Keratinocyte (primary cell): Measurements from ENCODE around the gene FGF7. TPM values are rescaled to one million over a fixed set of nuclear protein-coding genes. Genes with fewer than 3 reads are reported as not detected.
"Not testable (repeated sequence)": the region's sequence is repeated elsewhere in the genome, so short reads cannot be mapped to it uniquely, and the experiment has no call there.

Experiments
- DNase-seq: peaks from one replicate; pipeline ENCODE4 v3.0.0-alpha.2; 2011; ENCODE audit warnings: low read depth, missing footprints, low spot score
- FAIRE-seq: peaks from 2 replicates; lab custom pipeline; 2011; peaks lifted over from hg19 to GRCh38; lab: Jason Lieb, UNC
- H2AFZ ChIP-seq: 2 replicates; pipeline ENCODE4 v1.6.0; 2012; ENCODE audit warnings: low read length, control low read depth, inconsistent platforms; ENCODE audit not compliant: control insufficient read depth
- H3K27ac ChIP-seq: 2 replicates; pipeline ENCODE4 v1.5.1; 2011; ENCODE audit warnings: low read length; ENCODE audit not compliant: control insufficient read depth, insufficient read depth
- H3K27me3 ChIP-seq: 3 replicates; pipeline ENCODE4 v1.6.0; 2011; ENCODE audit warnings: low read length; ENCODE audit not compliant: control insufficient read depth, insufficient read depth; ENCODE audit errors: extremely low read depth
- H3K36me3 ChIP-seq, 2 experiments: 2 replicates in 1 of 2; 3 replicates in 1 of 2; pipeline ENCODE4 v1.5.1; 2011; ENCODE audit warnings: low read length in 2 of 2, mild to moderate bottlenecking in 1 of 2; ENCODE audit not compliant: control insufficient read depth in 2 of 2, insufficient read depth in 2 of 2; ENCODE audit errors: extremely low read depth in 1 of 2
- H3K4me1 ChIP-seq: 3 replicates; pipeline ENCODE4 v1.5.1; 2011; ENCODE audit warnings: low read length; ENCODE audit not compliant: control insufficient read depth, insufficient read depth; ENCODE audit errors: extremely low read depth
- H3K4me2 ChIP-seq: 3 replicates; pipeline ENCODE4 v1.6.0; 2011; ENCODE audit warnings: low read depth, low read length; ENCODE audit not compliant: control insufficient read depth, insufficient read depth; ENCODE audit errors: extremely low read depth
- H3K4me3 ChIP-seq, 3 experiments: fragments of 200-600 bp in 1 of 3; sonication (generic) in 1 of 3; 2 replicates in 2 of 3; 3 replicates in 1 of 3; pipeline ENCODE4 v1.5.1; 2011 to 2016; ENCODE audit warnings: low read length in 3 of 3, mild to moderate bottlenecking in 3 of 3, control low read depth in 2 of 3, inconsistent platforms in 1 of 3, low read depth in 1 of 3, mixed read lengths in 1 of 3, mixed run types in 1 of 3, moderate library complexity in 1 of 3; ENCODE audit not compliant: control insufficient read depth in 2 of 3, insufficient read depth in 2 of 3; ENCODE audit errors: extremely low read depth in 1 of 3
- H3K79me2 ChIP-seq: 2 replicates; pipeline ENCODE4 v1.6.0; 2012; ENCODE audit warnings: low read length; ENCODE audit not compliant: control insufficient read depth, insufficient read depth
- H3K9ac ChIP-seq: 3 replicates; pipeline ENCODE4 v1.6.0; 2011; ENCODE audit warnings: low read length; ENCODE audit not compliant: control insufficient read depth, insufficient read depth; ENCODE audit errors: extremely low read depth
- H3K9me1 ChIP-seq: 3 replicates; pipeline ENCODE4 v1.6.0; 2011; ENCODE audit warnings: low read length; ENCODE audit not compliant: control insufficient read depth, insufficient read depth; ENCODE audit errors: extremely low read depth
- H3K9me3 ChIP-seq: 2 replicates; pipeline ENCODE4 v1.5.1; 2012; ENCODE audit warnings: low read depth, low read length; ENCODE audit not compliant: control insufficient read depth
- H4K20me1 ChIP-seq: 3 replicates; pipeline ENCODE4 v1.6.0; 2011; ENCODE audit warnings: low read length; ENCODE audit not compliant: control insufficient read depth, insufficient read depth; ENCODE audit errors: extremely low read depth
- EZH2 ChIP-seq: IDR thresholded peaks from one replicate; pipeline ENCODE4 v1.6.1; 2012; ENCODE audit warnings: inconsistent platforms, mild to moderate bottlenecking, low read length, moderate library complexity
- dilution Hi-C: fragments of 300-500 bp; cut with MboI; formaldehyde crosslinking; loops from one replicate; pipeline ENCODE4 v1.7.0; 2020; ENCODE audit warnings: low sequenced_read_pairs; ENCODE audit not compliant: extremely low pct_ligation_motif_present
- polyA plus RNA-seq, 5 experiments: library from polyadenylated mRNA; depleted of rRNA in 3 of 5; stranded (reverse) in 3 of 5; stranded (forward) in 1 of 5; unstranded in 1 of 5; fragments of >200 nt; gene quantifications; 1 replicate in 1 of 5; 2 replicates in 3 of 5; 3 replicates in 1 of 5; pipeline versions ENCODE4 v1.2.1 to v1.2.3, GENCODE V29; 2011 to 2012; ENCODE audit warnings: missing spikeins in 2 of 5, low read depth in 1 of 5, low replicate concordance in 1 of 5
- TF ChIP-seq, protein P1 (sequence below), 3 experiments: IDR thresholded peaks in 1 of 3; conservative IDR thresholded peaks in 1 of 3; optimal IDR thresholded peaks in 1 of 3; 2 replicates in 2 of 3; 3 replicates in 1 of 3; pipeline versions ENCODE3 to v1.5.1; 2011; ENCODE audit warnings: low read length in 3 of 3, mild to moderate bottlenecking in 3 of 3, moderate library complexity in 2 of 3, control low read depth in 1 of 3, inconsistent platforms in 1 of 3; ENCODE audit not compliant: insufficient read depth in 2 of 3; ENCODE audit errors: extremely low read depth in 1 of 3

FGF7 gene
- polyA plus RNA-seq, 1 donor (not counting 4 experiments of a cell fraction or from before 2014, with no cell fraction given) = not detected

- Histone ChIP-seq H3K27me3 (no peaks in the 10 kb centered on the region), H3K27ac (no peak overlapping the region), H3K9me3 (no peaks in the 10 kb centered on the region), H3K9ac (no peak overlapping the region), H3K4me2 (no peak overlapping the region), H2AFZ (no peak overlapping the region), H3K4me3 (no peak overlapping the region), H3K9me1 (no peaks in the 10 kb centered on the region), H3K79me2 (no peaks in the 10 kb centered on the region), H3K36me3 (no peaks in the 10 kb centered on the region), H4K20me1 (no peaks in the 10 kb centered on the region), H3K4me1 (no peaks in the 10 kb centered on the region)
- no peak for DNase-seq
- dilution Hi-C loops = no loop called here
- TF ChIP-seq EZH2 = no peak
- TF ChIP-seq, protein P1, sequence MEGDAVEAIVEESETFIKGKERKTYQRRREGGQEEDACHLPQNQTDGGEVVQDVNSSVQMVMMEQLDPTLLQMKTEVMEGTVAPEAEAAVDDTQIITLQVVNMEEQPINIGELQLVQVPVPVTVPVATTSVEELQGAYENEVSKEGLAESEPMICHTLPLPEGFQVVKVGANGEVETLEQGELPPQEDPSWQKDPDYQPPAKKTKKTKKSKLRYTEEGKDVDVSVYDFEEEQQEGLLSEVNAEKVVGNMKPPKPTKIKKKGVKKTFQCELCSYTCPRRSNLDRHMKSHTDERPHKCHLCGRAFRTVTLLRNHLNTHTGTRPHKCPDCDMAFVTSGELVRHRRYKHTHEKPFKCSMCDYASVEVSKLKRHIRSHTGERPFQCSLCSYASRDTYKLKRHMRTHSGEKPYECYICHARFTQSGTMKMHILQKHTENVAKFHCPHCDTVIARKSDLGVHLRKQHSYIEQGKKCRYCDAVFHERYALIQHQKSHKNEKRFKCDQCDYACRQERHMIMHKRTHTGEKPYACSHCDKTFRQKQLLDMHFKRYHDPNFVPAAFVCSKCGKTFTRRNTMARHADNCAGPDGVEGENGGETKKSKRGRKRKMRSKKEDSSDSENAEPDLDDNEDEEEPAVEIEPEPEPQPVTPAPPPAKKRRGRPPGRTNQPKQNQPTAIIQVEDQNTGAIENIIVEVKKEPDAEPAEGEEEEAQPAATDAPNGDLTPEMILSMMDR (optimal IDR thresholded peaks at IDR 0.05 in 1 of 3, IDR thresholded peaks at IDR 0.05 in 1 of 3, conservative IDR thresholded peaks at IDR 0.05 in 1 of 3; ENCODE audit: extremely low read depth in 1 of 3, insufficient read depth in 2 of 3, low read length in 3 of 3) = no peak
- no peak for FAIRE-seq
Measured at GRCh38 chr15:49473031-49473430, 50.0 kb downstream of the FGF7 start.

DNA sequence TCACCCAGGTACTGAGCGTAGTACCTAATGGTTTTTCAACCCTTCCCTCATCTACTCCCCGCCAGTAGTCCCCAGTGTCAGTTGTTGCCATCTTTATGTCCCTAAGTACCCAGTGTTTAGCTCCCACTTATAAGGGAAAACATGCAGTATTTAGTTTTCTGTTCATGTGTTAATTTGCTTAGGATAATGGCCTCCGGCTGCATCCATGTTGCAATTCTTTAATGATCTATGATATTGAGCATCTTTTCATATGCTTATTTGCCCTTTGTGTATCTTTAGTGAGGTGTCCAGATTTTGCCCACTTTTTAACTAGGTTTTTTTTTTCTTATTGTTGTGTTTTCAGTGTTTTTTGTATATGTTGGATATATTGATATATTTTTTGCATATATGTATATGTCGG, 55.0 kb downstream of the FGF7 start:
- H3K27me3 ChIP-seq, H3K4me1 ChIP-seq, H3K36me3 ChIP-seq, H3K27ac ChIP-seq, H3K9me3 ChIP-seq, H3K4me2 ChIP-seq, H3K9ac ChIP-seq, H3K4me3 ChIP-seq, dilution Hi-C loops, FAIRE-seq, H3K9me1 ChIP-seq, H4K20me1 ChIP-seq, H2AFZ ChIP-seq, DNase-seq, H3K79me2 ChIP-seq: not testable (repeated sequence)

DNA sequence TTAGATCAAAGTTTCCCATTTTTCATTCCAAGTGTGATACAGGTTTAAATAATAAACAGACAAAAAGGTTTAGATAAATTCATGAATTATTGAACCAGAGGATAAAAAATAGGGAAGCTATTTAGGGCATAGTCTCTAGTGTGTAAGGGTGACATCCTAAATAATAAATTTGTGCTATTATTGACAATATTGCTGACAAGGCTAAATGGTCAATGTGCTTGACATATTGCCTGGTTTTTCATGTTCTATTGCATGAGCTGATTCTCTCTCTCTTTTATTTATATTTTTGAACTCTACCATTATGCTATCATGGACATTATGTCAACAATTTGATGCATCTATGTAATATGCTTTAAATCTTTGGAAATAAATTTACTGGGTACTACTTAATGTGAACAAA, 55.9 kb downstream of the FGF7 start:
- H3K4me3 ChIP-seq, H3K36me3 ChIP-seq, H3K9me3 ChIP-seq, H3K27me3 ChIP-seq, H3K27ac ChIP-seq, H3K9me1 ChIP-seq, H3K79me2 ChIP-seq, H2AFZ ChIP-seq, DNase-seq, H3K4me1 ChIP-seq, FAIRE-seq, H3K4me2 ChIP-seq, H4K20me1 ChIP-seq, dilution Hi-C loops, H3K9ac ChIP-seq: not testable (repeated sequence)

GRCh38 chr15:49485401-49485800, 62.4 kb downstream of the FGF7 start:
- not testable (repeated sequence) for FAIRE-seq

More at GRCh38 chr15:49485401-49485800, 62.4 kb downstream of the FGF7 start:
- H4K20me1 ChIP-seq, H3K27me3 ChIP-seq, H3K9ac ChIP-seq, H3K9me3 ChIP-seq, H3K4me3 ChIP-seq, DNase-seq, H3K9me1 ChIP-seq, H3K36me3 ChIP-seq, H3K27ac ChIP-seq, H3K4me2 ChIP-seq, dilution Hi-C loops, H3K4me1 ChIP-seq, H2AFZ ChIP-seq, H3K79me2 ChIP-seq: not testable (repeated sequence)
